Lung (tissue), 12 donors: ENCODE results near the gene DNAJA1. TPM values are rescaled to one million over a fixed set of nuclear protein-coding genes. Genes with fewer than 3 reads are reported as not detected.

Experiments used
- ATAC-seq: fragments of 200-7000 bp; cut with Tn5 transposase; one replicate; pipeline ENCODE4 v1.9.1; 2020; ENCODE audit warnings: moderate number of reproducible peaks; ENCODE audit not compliant: insufficient read depth, low FRiP score
- DNase-seq, 3 donors: peaks; one replicate each; pipeline ENCODE4 v3.0.0-alpha.2; 2013 to 2017
- H3K27ac ChIP-seq, 2 donors: one replicate each; pipeline ENCODE4 v1.5.1; 2013; ENCODE audit warnings: mild to moderate bottlenecking in 2 of 2, moderate library complexity in 2 of 2, control low read depth in 1 of 2, inconsistent platforms in 1 of 2, low read depth in 1 of 2, low read length in 1 of 2
- H3K27me3 ChIP-seq, 3 donors: one replicate each; pipeline ENCODE4 v1.5.1; 2013; ENCODE audit warnings: low read length in 2 of 3; ENCODE audit not compliant: control insufficient read depth in 3 of 3, insufficient read depth in 3 of 3
- H3K36me3 ChIP-seq, 4 donors: one replicate each; pipeline ENCODE4 v1.5.1; 2013; ENCODE audit warnings: low read length in 4 of 4, mild to moderate bottlenecking in 1 of 4, moderate library complexity in 1 of 4; ENCODE audit not compliant: control insufficient read depth in 4 of 4, insufficient read depth in 4 of 4
- H3K4me1 ChIP-seq, 5 donors: one replicate each; pipeline ENCODE4 v1.5.1; 2013; ENCODE audit warnings: low read length in 5 of 5, mild to moderate bottlenecking in 2 of 5, moderate library complexity in 1 of 5; ENCODE audit not compliant: control insufficient read depth in 5 of 5, insufficient read depth in 5 of 5
- H3K4me3 ChIP-seq: one replicate; pipeline ENCODE4 v1.5.1; 2013; ENCODE audit warnings: mild to moderate bottlenecking, control low read depth, moderate library complexity
- H3K9ac ChIP-seq, 2 donors: one replicate each; pipeline ENCODE4 v1.5.1; 2013; ENCODE audit warnings: low read length in 2 of 2, control low read depth in 1 of 2; ENCODE audit not compliant: insufficient read depth in 1 of 2
- H3K9me3 ChIP-seq, 4 donors: one replicate each; pipeline ENCODE4 v1.5.1; 2013; ENCODE audit warnings: low read length in 3 of 4, mild to moderate bottlenecking in 1 of 4, moderate library complexity in 1 of 4; ENCODE audit not compliant: control insufficient read depth in 4 of 4, insufficient read depth in 3 of 4
- WGBS, 2 donors: extraction: QIAGEN DNeasy Blood & Tissue Kit; methylation state at CpG; one replicate each; pipeline ENCODE4 v1.1.7; 2013; 5-methylcytosine and 5-hydroxymethylcytosine counted together
- polyA plus RNA-seq, 2 donors: library from polyadenylated mRNA; stranded (reverse); fragments of 200-250 nt; gene quantifications; one replicate each; pipeline ENCODE4 v1.2.1, GENCODE V29; 2013
- total RNA-seq, 2 donors: library from RNA; depleted of rRNA in 1 of 2; stranded (reverse); fragments of >200 nt in 1 of 2; gene quantifications; one replicate each; pipeline ENCODE4 v1.2.1, GENCODE V29; 2014 to 2021
- TF ChIP-seq, protein P1 (sequence below): IDR thresholded peaks from 2 replicates; pipeline ENCODE4 v1.5.1; 2012; ENCODE audit warnings: mild to moderate bottlenecking; ENCODE audit errors: control extremely low read depth, extremely low read depth
- donor health status: control.
- donor health status: control.
- donor health status: Bipolar disorder and iron deficiency.
- donor health status: healthy.
- donor health status: DM: yes; HTN: yes; CAD: no.

Gene DNAJA1
- total and polyA plus RNA-seq, 4 donors: 51.9 to 127 (median 105) TPM

DNA sequence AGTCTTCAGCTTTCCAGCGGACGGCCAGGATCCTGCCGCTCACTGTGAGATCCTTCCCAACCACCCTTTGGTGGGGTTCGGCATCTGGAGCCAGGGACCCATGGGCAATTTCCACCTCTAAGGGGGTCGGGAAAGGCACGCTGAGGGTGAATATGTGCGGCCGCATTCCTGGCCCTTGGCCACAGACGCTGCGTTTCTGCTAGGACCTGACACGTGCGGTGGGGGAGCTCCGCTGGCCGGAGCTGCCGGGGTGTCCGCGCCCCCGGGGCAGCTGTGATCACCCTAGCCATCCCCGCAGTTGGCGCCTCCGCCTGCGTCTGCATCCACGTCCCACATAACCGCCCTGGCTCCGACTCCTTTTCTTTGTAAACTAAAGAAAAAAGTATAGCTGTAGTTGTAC lies 5.3 kb upstream of the DNAJA1 start:
- ATAC-seq (no peak), DNase-seq (no peak)
- Histone ChIP-seq H3K4me3 (no peak overlapping the region), H3K4me1 (peaks cover 0 to 9% (median 8%) of the 10 kb centered on the region in 5 donors), H3K36me3 (peaks cover 0 to 6% (median 5%) of the 10 kb centered on the region in 4 donors), H3K9ac (no peak overlapping the region), H3K27ac (no peak overlapping the region), H3K9me3 (no peaks in the 10 kb centered on the region), H3K27me3 (no peaks in the 10 kb centered on the region)
- 90 to 95% methylated on average over 25 of the region's 25 CpGs for WGBS, 2 donors
- TF ChIP-seq, protein P1, sequence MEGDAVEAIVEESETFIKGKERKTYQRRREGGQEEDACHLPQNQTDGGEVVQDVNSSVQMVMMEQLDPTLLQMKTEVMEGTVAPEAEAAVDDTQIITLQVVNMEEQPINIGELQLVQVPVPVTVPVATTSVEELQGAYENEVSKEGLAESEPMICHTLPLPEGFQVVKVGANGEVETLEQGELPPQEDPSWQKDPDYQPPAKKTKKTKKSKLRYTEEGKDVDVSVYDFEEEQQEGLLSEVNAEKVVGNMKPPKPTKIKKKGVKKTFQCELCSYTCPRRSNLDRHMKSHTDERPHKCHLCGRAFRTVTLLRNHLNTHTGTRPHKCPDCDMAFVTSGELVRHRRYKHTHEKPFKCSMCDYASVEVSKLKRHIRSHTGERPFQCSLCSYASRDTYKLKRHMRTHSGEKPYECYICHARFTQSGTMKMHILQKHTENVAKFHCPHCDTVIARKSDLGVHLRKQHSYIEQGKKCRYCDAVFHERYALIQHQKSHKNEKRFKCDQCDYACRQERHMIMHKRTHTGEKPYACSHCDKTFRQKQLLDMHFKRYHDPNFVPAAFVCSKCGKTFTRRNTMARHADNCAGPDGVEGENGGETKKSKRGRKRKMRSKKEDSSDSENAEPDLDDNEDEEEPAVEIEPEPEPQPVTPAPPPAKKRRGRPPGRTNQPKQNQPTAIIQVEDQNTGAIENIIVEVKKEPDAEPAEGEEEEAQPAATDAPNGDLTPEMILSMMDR: no peak

DNA sequence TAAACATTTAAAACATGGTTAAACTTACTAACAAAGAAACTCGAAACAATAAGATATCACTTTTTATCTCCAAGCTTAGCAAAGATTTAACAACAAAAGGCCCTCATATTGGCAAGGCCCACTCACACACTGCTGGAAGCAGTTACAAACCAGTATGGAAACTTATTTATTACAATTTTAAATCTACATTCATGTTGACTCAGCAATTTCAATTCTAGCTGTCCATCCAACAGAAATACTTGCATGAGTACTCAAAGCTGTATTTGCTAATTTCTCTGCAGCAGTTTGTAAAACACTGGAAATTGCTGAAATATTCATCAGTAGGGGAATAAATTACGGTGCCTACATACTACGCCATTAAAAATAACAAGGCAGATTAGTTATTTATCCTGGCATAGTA lies 2.8 kb upstream of the DNAJA1 start:
- Histone ChIP-seq H3K36me3 (peaks cover 0 to 19% (median 8%) of the 10 kb centered on the region in 4 donors), H3K9me3 (no peaks in the 10 kb centered on the region), H3K27me3 (no peaks in the 10 kb centered on the region), H3K4me1 (peaks cover 0 to 19% (median 10%) of the 10 kb centered on the region in 5 donors), H3K4me3 (no peak overlapping the region), H3K27ac (no peak overlapping the region), H3K9ac (no peak overlapping the region)
- TF ChIP-seq, protein P1: no peak
- DNase-seq (no peak), ATAC-seq (no peak)
- WGBS, 2 donors: 91 to 95% methylated on average over 3 of the region's 3 CpGs

- WGBS, 2 donors: 81 to 87% methylated on average over 7 of the region's 7 CpGs
These were observed 2.3 kb upstream of the DNAJA1 start for GRCh38 chr9:33022755-33023154.

More at GRCh38 chr9:33022755-33023154, 2.3 kb upstream of the DNAJA1 start:
- no peak for ATAC-seq
- TF ChIP-seq, protein P1: no peak
- Histone ChIP-seq H3K4me3 (no peak overlapping the region), H3K9ac (no peak overlapping the region), H3K9me3 (no peaks in the 10 kb centered on the region), H3K4me1 (peaks cover 0 to 19% (median 13%) of the 10 kb centered on the region in 5 donors), H3K27me3 (no peaks in the 10 kb centered on the region), H3K36me3 (peaks cover 0 to 19% (median 9%) of the 10 kb centered on the region in 4 donors), H3K27ac (no peak overlapping the region)
- no peak for DNase-seq
